Activated T-helper 1 cell treated with anti-CD3 and anti-CD28 coated beads, Interleukin-12 subunit alpha, Interleukin-12 subunit beta, Interleukin-2, Interleukin-4 antibody, amounts not matched to agents 30 ng/mL and 10 ng/mL and 1 ng/mL, durations not matched to agents 14 hours and 24 hours and 36 hours (primary cell): ENCODE data around the gene NHS. TPM values are rescaled to one million over a fixed set of nuclear protein-coding genes. Genes with fewer than 3 reads are reported as not detected.
"Not testable (repeated sequence)": the region's sequence is repeated elsewhere in the genome, so short reads cannot be mapped to it uniquely, and the experiment has no call there.

Source experiments
- DNase-seq: peaks from one replicate; pipeline ENCODE4 v3.0.0; 2021; ENCODE audit warnings: low spot score
- H3K27ac Mint-ChIP-seq: one replicate; pipeline ENCODE4 v1.8.0; 2021; ENCODE audit warnings: mild to moderate bottlenecking, mixed read lengths
- H3K27me3 Mint-ChIP-seq: one replicate; pipeline ENCODE4 v1.8.0; 2022; ENCODE audit warnings: mild to moderate bottlenecking, moderate library complexity, mixed read lengths; ENCODE audit not compliant: insufficient read depth
- H3K36me3 Mint-ChIP-seq: one replicate; pipeline ENCODE4 v1.8.0; 2021; ENCODE audit warnings: low read depth, mixed read lengths
- H3K4me1 Mint-ChIP-seq: one replicate; pipeline ENCODE4 v1.8.0; 2021; ENCODE audit warnings: low read depth, mixed read lengths
- H3K4me3 Mint-ChIP-seq: one replicate; pipeline ENCODE4 v1.8.0; 2021; ENCODE audit warnings: mild to moderate bottlenecking, moderate library complexity, mixed read lengths
- H3K9me3 Mint-ChIP-seq: one replicate; pipeline ENCODE4 v1.8.0; 2021; ENCODE audit warnings: mixed read lengths
- intact Hi-C: fragments of 100-400 bp; cut with micrococcal nuclease; formaldehyde crosslinking; loops from one replicate; pipeline ENCODE4 v1.15.1; 2024
- total RNA-seq: library from RNA; stranded (reverse); gene quantifications from 2 replicates; pipeline ENCODE4 v1.2.3, GENCODE V29; 2022

NHS gene
- total RNA-seq, 1 donor from 2014 or later = 8.1 TPM

GRCh38 chrX:17568804-17569203 is 193.8 kb downstream of the NHS start:
- not testable (repeated sequence) for H3K27me3 Mint-ChIP-seq, H3K36me3 Mint-ChIP-seq

GRCh38 chrX:17579026-17579425 is 204.0 kb downstream of the NHS start:
- Mint-ChIP-seq H3K4me1 (no peaks in the 10 kb centered on the region), H3K27me3 (peaks cover 4% of the 10 kb centered on the region), H3K36me3 (peaks cover 2% of the 10 kb centered on the region), H3K27ac (no peak overlapping the region), H3K4me3 (no peak overlapping the region), H3K9me3 (peaks cover 6% of the 10 kb centered on the region)
- intact Hi-C loops = no loop called here
- no peak for DNase-seq

More at GRCh38 chrX:17568804-17569203, 193.8 kb downstream of the NHS start:
- intact Hi-C loops, H3K4me1 Mint-ChIP-seq, H3K27ac Mint-ChIP-seq, H3K9me3 Mint-ChIP-seq, DNase-seq, H3K4me3 Mint-ChIP-seq: not testable (repeated sequence)

- H3K4me1 Mint-ChIP-seq = no peaks in the 10 kb centered on the region
Measured at GRCh38 chrX:17580539-17581152, 205.6 kb downstream of the NHS start.

GRCh38 chrX:17581641-17582040 is 206.6 kb downstream of the NHS start:
- intact Hi-C loops = no loop called here
- Mint-ChIP-seq H3K27me3 (peaks cover 4% of the 10 kb centered on the region), H3K36me3 (peaks cover 2% of the 10 kb centered on the region), H3K9me3 (no peaks in the 10 kb centered on the region), H3K4me3 (no peak overlapping the region), H3K27ac (no peak overlapping the region), H3K4me1 (no peaks in the 10 kb centered on the region)
- no peak for DNase-seq

More at GRCh38 chrX:17580539-17581152, 205.6 kb downstream of the NHS start:
- DNase-seq = no peak
- Mint-ChIP-seq H3K9me3 (peaks cover 2% of the 10 kb centered on the region), H3K27ac (no peak overlapping the region), H3K27me3 (peaks cover 4% of the 10 kb centered on the region), H3K36me3 (peaks cover 2% of the 10 kb centered on the region), H3K4me3 (no peak overlapping the region)
- intact Hi-C loops = no loop called here

GRCh38 chrX:17584248-17584681 is 209.3 kb downstream of the NHS start:
- Mint-ChIP-seq H3K9me3 (no peaks in the 10 kb centered on the region), H3K27me3 (peaks cover 3% of the 10 kb centered on the region), H3K27ac (no peak overlapping the region), H3K4me3 (no peak overlapping the region), H3K4me1 (no peaks in the 10 kb centered on the region), H3K36me3 (peaks cover 2% of the 10 kb centered on the region)
- DNase-seq = no peak
- intact Hi-C loops = no loop called here

GRCh38 chrX:17585006-17585405 is 210.0 kb downstream of the NHS start:
- Mint-ChIP-seq H3K36me3 (peaks cover 2% of the 10 kb centered on the region), H3K27me3 (no peaks in the 10 kb centered on the region), H3K9me3 (no peaks in the 10 kb centered on the region), H3K27ac (no peak overlapping the region), H3K4me3 (no peak overlapping the region), H3K4me1 (no peaks in the 10 kb centered on the region)
- intact Hi-C loops = no loop called here
- no peak for DNase-seq

GRCh38 chrX:17587366-17587765 is 212.4 kb downstream of the NHS start:
- Mint-ChIP-seq H3K4me1 (peaks cover 10% of the 10 kb centered on the region), H3K4me3 (no peak overlapping the region), H3K36me3 (no peaks in the 10 kb centered on the region), H3K27me3 (no peaks in the 10 kb centered on the region), H3K9me3 (no peaks in the 10 kb centered on the region), H3K27ac (no peak overlapping the region)
- intact Hi-C loops = no loop called here
- no peak for DNase-seq

GRCh38 chrX:17588303-17588702 is 213.3 kb downstream of the NHS start:
- no peaks in the 10 kb centered on the region for H3K36me3 Mint-ChIP-seq
- DNase-seq = no peak
- intact Hi-C loops = no loop called here
- H3K9me3 Mint-ChIP-seq = no peaks in the 10 kb centered on the region
- no peak overlapping the region for H3K27ac Mint-ChIP-seq
- peaks cover 13% of the 10 kb centered on the region for H3K4me1 Mint-ChIP-seq
- no peaks in the 10 kb centered on the region for H3K27me3 Mint-ChIP-seq
- no peak overlapping the region for H3K4me3 Mint-ChIP-seq

- Mint-ChIP-seq H3K27ac (no peak overlapping the region), H3K27me3 (no peaks in the 10 kb centered on the region), H3K36me3 (no peaks in the 10 kb centered on the region), H3K4me3 (no peak overlapping the region), H3K9me3 (no peaks in the 10 kb centered on the region), H3K4me1 (peaks cover 23% of the 10 kb centered on the region)
- DNase-seq = peak; percentile 6
- intact Hi-C loops = loop anchor here (1.0 to 2.0 kb wide), 5 partner anchors 56 to 349 kb away; no protein-coding TSS in a partner anchor
Measured at GRCh38 chrX:17590892-17591740, 216.1 kb downstream of the NHS start.

GRCh38 chrX:17591741-17592110 is 216.7 kb downstream of the NHS start:
- H3K27ac Mint-ChIP-seq = no peak overlapping the region
- peak; percentile 1 for DNase-seq

GRCh38 chrX:17592117-17592516 is 217.1 kb downstream of the NHS start:
- no peak for DNase-seq
- no peaks in the 10 kb centered on the region for H3K9me3 Mint-ChIP-seq
- H3K36me3 Mint-ChIP-seq = no peaks in the 10 kb centered on the region
- peaks cover 23% of the 10 kb centered on the region for H3K4me1 Mint-ChIP-seq
- no peak overlapping the region for H3K4me3 Mint-ChIP-seq
- intact Hi-C loops = no loop called here
- H3K27ac Mint-ChIP-seq = no peak overlapping the region
- no peaks in the 10 kb centered on the region for H3K27me3 Mint-ChIP-seq

More at GRCh38 chrX:17591741-17592110, 216.7 kb downstream of the NHS start:
- H3K4me3 Mint-ChIP-seq = no peak overlapping the region
- no peaks in the 10 kb centered on the region for H3K9me3 Mint-ChIP-seq
- H3K4me1 Mint-ChIP-seq = peaks cover 23% of the 10 kb centered on the region
- H3K27me3 Mint-ChIP-seq = no peaks in the 10 kb centered on the region
- intact Hi-C loops = loop anchor here (1.0 to 2.0 kb wide), 5 partner anchors 56 to 349 kb away; no protein-coding TSS in a partner anchor
- H3K36me3 Mint-ChIP-seq = no peaks in the 10 kb centered on the region

GRCh38 chrX:17594693-17595092 is 219.7 kb downstream of the NHS start:
- Mint-ChIP-seq H3K27ac (no peak overlapping the region), H3K36me3 (no peaks in the 10 kb centered on the region), H3K27me3 (no peaks in the 10 kb centered on the region), H3K9me3 (no peaks in the 10 kb centered on the region), H3K4me3 (no peak overlapping the region), H3K4me1 (peaks cover 23% of the 10 kb centered on the region)
- intact Hi-C loops = no loop called here
- no peak for DNase-seq

- no peaks in the 10 kb centered on the region for H3K9me3 Mint-ChIP-seq
- no peaks in the 10 kb centered on the region for H3K36me3 Mint-ChIP-seq
- peaks cover 2% of the 10 kb centered on the region for H3K27me3 Mint-ChIP-seq
- no peak overlapping the region for H3K4me3 Mint-ChIP-seq
- no peak overlapping the region for H3K27ac Mint-ChIP-seq
- peaks cover 23% of the 10 kb centered on the region for H3K4me1 Mint-ChIP-seq
- intact Hi-C loops = no loop called here
- no peak for DNase-seq
Measured at GRCh38 chrX:17595456-17596035, 220.5 kb downstream of the NHS start.
